Upper lobe of right lung (tissue), 1 donor: ENCODE results near the gene FUCA2. TPM values are rescaled to one million over a fixed set of nuclear protein-coding genes. Genes with fewer than 3 reads are reported as not detected.

Experiments used
- ATAC-seq: fragments of 200-7000 bp; cut with Tn5 transposase; one replicate; pipeline ENCODE4 v1.9.1; 2020; ENCODE audit warnings: mild to moderate bottlenecking, moderate library complexity
- DNase-seq: peaks from one replicate; pipeline ENCODE4 v3.0.0-alpha.2; 2020
- H3K27ac ChIP-seq: fragments of 200-600 bp; one replicate; pipeline ENCODE4 v1.8.0; 2022
- H3K27me3 ChIP-seq: fragments of 200-600 bp; one replicate; pipeline ENCODE4 v1.8.0; 2022; ENCODE audit warnings: mild to moderate bottlenecking
- H3K36me3 ChIP-seq: fragments of 200-600 bp; one replicate; pipeline ENCODE4 v1.8.0; 2022
- H3K4me1 ChIP-seq: fragments of 200-600 bp; one replicate; pipeline ENCODE4 v1.8.0; 2022
- H3K4me3 ChIP-seq: fragments of 200-600 bp; one replicate; pipeline ENCODE4 v1.8.0; 2022; ENCODE audit warnings: mild to moderate bottlenecking
- H3K9me3 ChIP-seq: fragments of 200-600 bp; one replicate; pipeline ENCODE4 v1.8.0; 2022
- intact Hi-C: fragments of 100-400 bp; cut with DNase I; formaldehyde crosslinking; loops from one replicate; pipeline ENCODE4 v1.11.0; 2022
- total RNA-seq: library from RNA; stranded (reverse); fragmentation: NEBNext Ultra II Directional; extraction: Animal tissue kit (Norgen Biotek cat#: 25700); gene quantifications from one replicate; pipeline ENCODE4 v1.2.1, GENCODE V29; 2021
- TF ChIP-seq, protein P1 (sequence below): fragments of 200-600 bp; IDR thresholded peaks from one replicate; pipeline ENCODE4 v1.8.0; 2022; ENCODE audit warnings: antibody characterized with exemption
- donor health status: DM: no; HTN: yes; CAD: no; lungs with severe emphysema.

The FUCA2 gene
- total RNA-seq, 1 donor from 2014 or later = 50.6 TPM

DNA sequence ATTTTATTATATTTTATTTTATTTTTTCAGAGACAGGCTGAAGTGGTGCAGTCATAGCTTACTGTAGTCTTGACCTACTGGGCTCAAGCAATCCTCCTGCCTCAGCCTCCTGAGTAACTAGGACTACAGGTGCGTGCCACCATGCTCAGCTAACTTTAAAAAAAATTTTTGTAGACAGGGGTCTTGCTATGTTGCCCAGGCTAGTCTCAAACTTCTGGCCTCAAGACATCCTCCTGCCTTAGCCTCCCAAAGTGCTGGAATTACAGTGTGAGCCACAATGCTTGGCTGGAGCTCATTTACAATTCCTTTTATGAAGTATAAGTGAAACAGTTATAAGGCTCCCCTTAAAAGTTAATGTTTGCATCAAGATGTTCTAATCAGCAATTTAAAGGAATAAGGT lies 14.5 kb downstream of the FUCA2 start:
- Histone ChIP-seq H3K9me3 (no peaks in the 10 kb centered on the region), H3K4me3 (no peak overlapping the region), H3K36me3 (peaks cover 40% of the 10 kb centered on the region), H3K4me1 (no peaks in the 10 kb centered on the region), H3K27me3 (no peaks in the 10 kb centered on the region), H3K27ac (no peak overlapping the region)
- TF ChIP-seq, protein P1, sequence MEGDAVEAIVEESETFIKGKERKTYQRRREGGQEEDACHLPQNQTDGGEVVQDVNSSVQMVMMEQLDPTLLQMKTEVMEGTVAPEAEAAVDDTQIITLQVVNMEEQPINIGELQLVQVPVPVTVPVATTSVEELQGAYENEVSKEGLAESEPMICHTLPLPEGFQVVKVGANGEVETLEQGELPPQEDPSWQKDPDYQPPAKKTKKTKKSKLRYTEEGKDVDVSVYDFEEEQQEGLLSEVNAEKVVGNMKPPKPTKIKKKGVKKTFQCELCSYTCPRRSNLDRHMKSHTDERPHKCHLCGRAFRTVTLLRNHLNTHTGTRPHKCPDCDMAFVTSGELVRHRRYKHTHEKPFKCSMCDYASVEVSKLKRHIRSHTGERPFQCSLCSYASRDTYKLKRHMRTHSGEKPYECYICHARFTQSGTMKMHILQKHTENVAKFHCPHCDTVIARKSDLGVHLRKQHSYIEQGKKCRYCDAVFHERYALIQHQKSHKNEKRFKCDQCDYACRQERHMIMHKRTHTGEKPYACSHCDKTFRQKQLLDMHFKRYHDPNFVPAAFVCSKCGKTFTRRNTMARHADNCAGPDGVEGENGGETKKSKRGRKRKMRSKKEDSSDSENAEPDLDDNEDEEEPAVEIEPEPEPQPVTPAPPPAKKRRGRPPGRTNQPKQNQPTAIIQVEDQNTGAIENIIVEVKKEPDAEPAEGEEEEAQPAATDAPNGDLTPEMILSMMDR = no peak
- ATAC-seq (no peak), DNase-seq (no peak)
- intact Hi-C loops = no loop called here

DNA sequence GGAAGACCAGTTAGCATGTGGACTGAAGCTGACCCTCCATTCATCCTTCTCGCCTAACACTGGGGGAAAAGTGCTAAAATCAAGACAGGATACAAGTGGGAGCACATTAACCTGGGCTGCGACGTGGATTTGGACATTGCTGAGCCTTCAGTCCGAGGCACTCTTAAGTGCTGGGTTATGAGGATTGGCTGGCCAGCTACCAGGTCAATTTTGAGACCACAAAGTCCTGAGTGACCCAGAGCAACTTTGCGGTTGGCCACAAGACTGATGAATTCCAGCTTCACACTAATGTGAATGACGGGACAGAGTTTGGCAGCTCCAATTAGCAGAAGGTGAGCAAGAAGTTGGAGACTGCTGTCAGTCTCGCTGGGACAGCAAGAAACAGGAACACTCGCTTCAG lies 20.7 kb downstream of the FUCA2 start:
- Histone ChIP-seq H3K27me3 (no peaks in the 10 kb centered on the region), H3K27ac (no peak overlapping the region), H3K4me3 (no peak overlapping the region), H3K4me1 (no peaks in the 10 kb centered on the region), H3K9me3 (no peaks in the 10 kb centered on the region), H3K36me3 (peaks cover 22% of the 10 kb centered on the region)
- intact Hi-C loops = no loop called here
- peak; percentile 32 for ATAC-seq
- TF ChIP-seq, protein P1 = no peak
- DNase-seq = no peak

DNA sequence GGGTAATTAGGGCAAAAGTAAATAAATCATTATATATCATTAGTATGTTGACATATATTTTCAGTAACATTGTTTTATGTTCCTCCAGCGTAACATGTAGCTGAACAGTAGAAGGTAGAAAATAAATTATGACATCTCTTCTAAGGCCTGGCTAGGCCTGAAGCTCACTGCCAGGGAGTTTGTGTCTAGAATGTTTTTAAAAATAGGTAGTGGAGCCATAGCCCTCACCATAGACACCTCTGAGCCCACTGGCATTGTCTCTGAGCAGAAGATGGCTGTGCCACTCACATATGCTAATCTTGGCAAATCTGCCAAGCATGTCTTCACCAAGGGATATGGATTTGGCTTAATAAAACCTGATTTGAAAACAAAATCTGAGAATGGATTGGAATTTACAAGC lies 21.3 kb downstream of the FUCA2 start:
- TF ChIP-seq, protein P1 = no peak
- Histone ChIP-seq H3K27ac (no peak overlapping the region), H3K27me3 (no peaks in the 10 kb centered on the region), H3K36me3 (peaks cover 17% of the 10 kb centered on the region), H3K4me1 (no peaks in the 10 kb centered on the region), H3K9me3 (no peaks in the 10 kb centered on the region), H3K4me3 (no peak overlapping the region)
- ATAC-seq = no peak
- DNase-seq = no peak
- intact Hi-C loops = no loop called here

DNA sequence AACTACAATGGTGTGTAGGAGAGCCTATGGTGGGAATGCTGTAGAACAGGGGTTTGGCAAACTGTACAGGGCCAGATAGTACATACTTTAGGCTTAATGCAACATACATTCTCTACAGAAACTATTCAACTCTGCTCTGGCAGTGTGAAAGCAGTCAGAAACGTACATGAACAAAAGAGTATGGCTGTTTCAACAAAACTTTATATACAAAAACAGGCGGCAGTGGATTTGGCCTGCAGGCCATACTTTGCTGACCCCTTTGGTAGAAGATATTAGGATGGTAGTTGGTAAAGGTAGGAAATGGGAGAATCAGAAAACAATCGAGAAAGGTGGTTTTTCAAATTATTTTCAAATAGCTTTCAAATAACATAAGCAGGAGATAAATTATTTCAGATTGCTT lies 24.8 kb downstream of the FUCA2 start:
- no peak for ATAC-seq
- Histone ChIP-seq H3K27me3 (no peaks in the 10 kb centered on the region), H3K36me3 (peaks cover 9% of the 10 kb centered on the region), H3K27ac (no peak overlapping the region), H3K9me3 (no peaks in the 10 kb centered on the region), H3K4me1 (no peaks in the 10 kb centered on the region), H3K4me3 (no peak overlapping the region)
- no peak for DNase-seq
- intact Hi-C loops = no loop called here
- TF ChIP-seq, protein P1 = no peak

DNA sequence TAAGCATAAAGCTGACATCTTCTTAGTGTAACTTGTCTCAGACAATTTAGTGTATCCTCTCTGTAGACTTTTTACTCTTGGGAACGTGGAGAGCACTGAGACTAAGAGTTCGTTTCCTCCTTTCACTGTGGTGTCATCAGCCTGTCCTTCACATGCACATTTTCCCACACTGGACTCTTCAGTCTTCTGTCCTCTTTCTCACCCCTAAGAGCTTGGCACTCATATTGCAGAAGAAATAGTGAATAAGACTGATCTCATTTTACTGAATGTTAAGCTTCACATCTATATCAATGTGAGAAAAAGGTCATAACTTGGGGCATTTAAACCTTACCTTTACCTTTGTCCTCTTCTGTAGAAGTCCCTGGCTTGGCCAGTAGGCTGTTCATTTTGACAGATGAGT lies 25.6 kb downstream of the FUCA2 start:
- Histone ChIP-seq H3K4me3 (no peak overlapping the region), H3K27ac (no peak overlapping the region), H3K27me3 (no peaks in the 10 kb centered on the region), H3K4me1 (no peaks in the 10 kb centered on the region), H3K9me3 (no peaks in the 10 kb centered on the region), H3K36me3 (peaks cover 9% of the 10 kb centered on the region)
- TF ChIP-seq, protein P1 = no peak
- intact Hi-C loops = no loop called here
- DNase-seq (no peak), ATAC-seq (no peak)

DNA sequence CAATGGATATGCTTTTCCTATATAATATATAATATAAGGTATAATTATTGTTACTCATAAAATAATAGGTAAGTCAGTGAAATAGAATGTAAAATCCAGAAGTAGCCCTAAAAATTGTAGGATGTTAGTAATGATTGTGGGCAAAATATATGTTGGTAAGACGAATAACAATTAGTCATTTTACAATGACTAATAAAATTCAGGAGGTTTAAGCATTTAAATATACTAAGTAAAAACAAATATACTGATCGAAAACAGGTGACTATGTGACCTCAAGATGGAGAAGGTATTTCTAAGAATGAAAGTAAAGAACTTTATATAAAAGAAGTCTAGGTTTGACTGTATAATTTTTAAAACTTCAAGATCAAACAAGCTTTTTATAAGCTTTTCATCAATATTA lies 28.9 kb downstream of the FUCA2 start:
- Histone ChIP-seq H3K4me3 (no peak overlapping the region), H3K9me3 (no peaks in the 10 kb centered on the region), H3K4me1 (no peaks in the 10 kb centered on the region), H3K27me3 (no peaks in the 10 kb centered on the region), H3K36me3 (peaks cover 34% of the 10 kb centered on the region), H3K27ac (no peak overlapping the region)
- intact Hi-C loops = no loop called here
- TF ChIP-seq, protein P1 = no peak
- DNase-seq (no peak), ATAC-seq (no peak)
